Measurements from ENCODE around the gene CGB5.
"Not testable (repeated sequence)": the region's sequence is repeated elsewhere in the genome, so short reads cannot be mapped to it uniquely, and the experiment has no call there.

Gene CGB5

GRCh38 chr19:49043548-49043947 lies at the start of gene CGB5:
Gene CGB5, plus strand, starts transcription at chr19:49043848. Its CDS starts 362 bp downstream, at chr19:49044210.
- not testable (repeated sequence) for DNase-seq (ENCODE audit: low read depth)

DNA sequence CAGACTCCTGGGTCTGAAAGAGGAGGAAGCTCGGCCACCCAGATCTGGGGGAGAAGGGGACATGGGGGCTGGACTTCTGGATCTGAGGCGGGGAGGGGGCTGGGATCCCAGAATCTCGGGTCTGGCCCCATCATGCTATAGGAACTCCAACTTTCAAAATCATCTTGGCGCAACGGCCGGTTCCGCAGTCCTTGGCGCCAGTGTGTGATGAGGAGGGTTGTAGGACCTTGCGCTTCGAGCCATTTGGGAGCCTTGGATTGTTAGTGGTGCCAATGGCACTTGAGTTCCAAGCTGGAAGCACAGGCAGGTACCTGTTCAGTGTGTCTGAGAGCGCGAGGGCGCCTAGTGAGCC lies 49.6 kb upstream of the CGB5 start:
- DNase-seq (ENCODE audit: low read depth) = no peak

GRCh38 chr19:48997972-48998371 lies 45.7 kb upstream of the CGB5 start:
- DNase-seq (ENCODE audit: low read depth) = no peak

- DNase-seq (ENCODE audit: low read depth) = peak; percentile 55
Measured at GRCh38 chr19:48999481-49000325, 43.9 kb upstream of the CGB5 start.

GRCh38 chr19:49004133-49004532 lies 39.5 kb upstream of the CGB5 start:
- DNase-seq (ENCODE audit: low read depth) = no peak

- DNase-seq (ENCODE audit: low read depth) = no peak
Measured at GRCh38 chr19:49004964-49005614, 38.6 kb upstream of the CGB5 start.

DNA sequence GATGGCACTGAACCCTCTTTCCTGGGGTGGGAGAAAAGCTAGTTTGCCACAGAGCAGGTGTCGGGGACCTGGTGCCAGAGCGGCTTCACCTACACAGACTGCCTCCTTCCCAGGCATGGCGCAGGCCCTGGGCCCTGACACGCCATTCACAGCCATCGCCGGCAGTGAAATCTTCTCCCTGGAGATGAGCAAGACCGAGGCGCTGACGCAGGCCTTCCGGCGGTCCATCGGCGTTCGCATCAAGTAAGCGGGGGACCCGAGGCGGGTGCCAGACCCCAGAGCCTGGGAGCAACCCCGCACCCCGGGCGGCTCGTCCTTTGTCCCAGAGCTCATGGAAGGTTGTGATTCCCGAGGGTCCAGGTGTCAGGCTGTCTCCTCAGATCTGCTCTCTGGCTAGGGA lies 36.7 kb upstream of the CGB5 start:
- DNase-seq (ENCODE audit: low read depth) = no peak

DNA sequence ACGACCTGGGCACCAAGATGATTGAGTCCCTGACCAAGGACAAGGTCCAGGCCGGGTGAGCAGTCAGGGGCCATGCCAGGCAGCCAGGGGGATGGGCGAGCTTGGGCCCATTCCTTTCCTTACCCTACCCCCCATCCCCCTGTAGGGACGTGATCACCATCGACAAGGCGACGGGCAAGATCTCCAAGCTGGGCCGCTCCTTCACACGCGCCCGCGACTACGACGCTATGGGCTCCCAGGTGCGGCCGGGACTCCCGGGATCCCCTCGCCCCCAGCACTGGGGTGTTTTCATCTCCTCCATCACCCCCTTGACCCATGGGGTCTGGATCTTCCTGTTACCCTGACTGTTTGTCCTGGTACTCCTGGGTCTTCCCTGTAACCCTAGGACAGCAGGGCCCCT lies 33.8 kb upstream of the CGB5 start:
- no peak for DNase-seq (ENCODE audit: low read depth)

DNA sequence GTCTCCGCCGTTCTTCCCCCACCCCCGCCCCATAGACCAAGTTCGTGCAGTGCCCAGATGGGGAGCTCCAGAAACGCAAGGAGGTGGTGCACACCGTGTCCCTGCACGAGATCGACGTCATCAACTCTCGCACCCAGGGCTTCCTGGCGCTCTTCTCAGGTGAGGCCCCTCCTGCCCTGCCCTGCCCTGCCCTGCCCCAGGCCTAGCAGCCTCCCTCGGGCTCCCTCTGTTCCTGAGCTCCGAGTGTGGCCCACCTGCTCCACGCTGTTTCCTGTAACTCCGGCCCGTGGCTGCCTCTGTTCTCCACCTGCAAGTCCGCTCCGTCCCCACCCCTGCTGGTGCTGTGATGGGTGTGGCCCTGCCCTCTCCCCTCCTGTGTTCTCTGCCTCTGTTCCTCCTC lies 33.2 kb upstream of the CGB5 start:
- DNase-seq (ENCODE audit: low read depth) = no peak

DNA sequence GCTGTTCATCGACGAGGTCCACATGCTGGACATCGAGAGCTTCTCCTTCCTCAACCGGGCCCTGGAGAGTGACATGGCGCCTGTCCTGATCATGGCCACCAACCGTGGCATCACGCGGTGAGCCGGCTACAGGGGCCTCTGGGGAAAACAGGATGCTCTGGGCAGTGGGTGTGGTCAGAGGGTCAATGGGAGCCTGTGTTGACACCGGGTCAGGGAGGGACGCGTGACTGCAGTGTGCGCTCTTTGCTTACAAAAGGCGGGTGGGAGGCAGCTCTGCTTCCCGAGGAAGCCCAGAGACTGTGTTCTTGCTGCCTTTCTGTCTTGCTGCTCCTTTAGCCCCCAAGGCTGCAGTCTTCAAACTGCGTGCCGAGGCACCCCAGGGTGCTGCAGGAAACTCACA lies 32.5 kb upstream of the CGB5 start:
- DNase-seq (ENCODE audit: low read depth) = no peak

- DNase-seq (ENCODE audit: low read depth) = no peak
Measured at GRCh38 chr19:49014123-49014869, 29.4 kb upstream of the CGB5 start.

- DNase-seq (ENCODE audit: low read depth) = no peak
Measured at GRCh38 chr19:49014870-49015255, 28.8 kb upstream of the CGB5 start.

DNA sequence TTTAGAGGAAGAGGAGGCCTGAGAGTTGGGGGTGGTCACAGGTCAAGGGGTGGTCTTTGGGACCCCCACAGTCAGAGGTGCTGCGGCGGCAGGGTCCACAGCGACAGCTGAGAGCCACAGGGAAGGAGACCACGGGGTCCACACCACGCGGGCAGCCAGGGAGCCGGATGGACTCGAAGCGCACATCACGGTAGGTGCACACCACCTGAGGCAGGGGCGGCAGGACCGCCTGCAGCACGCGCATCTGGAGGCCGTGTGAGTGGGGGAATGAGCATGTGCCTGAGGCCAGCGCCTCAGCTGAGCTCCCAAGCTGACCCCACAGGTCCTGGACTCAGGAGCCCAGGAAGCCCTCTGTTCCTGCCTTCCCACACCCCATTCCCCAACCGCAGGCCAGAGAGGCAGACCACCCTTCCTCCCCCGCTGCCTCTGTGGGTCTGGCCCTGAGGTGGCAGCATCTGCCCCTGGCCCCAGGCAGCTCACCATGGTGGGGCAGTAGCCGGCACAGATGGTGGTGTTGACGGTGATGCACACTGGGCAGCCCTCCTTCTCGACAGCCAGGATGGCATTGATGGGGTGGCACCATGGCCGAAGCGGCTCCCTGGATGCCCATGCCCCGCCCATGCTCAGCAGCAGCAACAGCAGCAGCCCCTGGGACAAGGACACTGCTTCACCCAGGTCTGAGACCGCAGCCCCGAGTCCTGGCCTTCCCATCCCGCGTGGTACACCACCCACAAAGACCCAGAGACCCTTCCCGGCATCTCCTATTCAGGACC lies 27.4 kb upstream of the CGB5 start:
- DNase-seq (ENCODE audit: low read depth) = no peak

DNA sequence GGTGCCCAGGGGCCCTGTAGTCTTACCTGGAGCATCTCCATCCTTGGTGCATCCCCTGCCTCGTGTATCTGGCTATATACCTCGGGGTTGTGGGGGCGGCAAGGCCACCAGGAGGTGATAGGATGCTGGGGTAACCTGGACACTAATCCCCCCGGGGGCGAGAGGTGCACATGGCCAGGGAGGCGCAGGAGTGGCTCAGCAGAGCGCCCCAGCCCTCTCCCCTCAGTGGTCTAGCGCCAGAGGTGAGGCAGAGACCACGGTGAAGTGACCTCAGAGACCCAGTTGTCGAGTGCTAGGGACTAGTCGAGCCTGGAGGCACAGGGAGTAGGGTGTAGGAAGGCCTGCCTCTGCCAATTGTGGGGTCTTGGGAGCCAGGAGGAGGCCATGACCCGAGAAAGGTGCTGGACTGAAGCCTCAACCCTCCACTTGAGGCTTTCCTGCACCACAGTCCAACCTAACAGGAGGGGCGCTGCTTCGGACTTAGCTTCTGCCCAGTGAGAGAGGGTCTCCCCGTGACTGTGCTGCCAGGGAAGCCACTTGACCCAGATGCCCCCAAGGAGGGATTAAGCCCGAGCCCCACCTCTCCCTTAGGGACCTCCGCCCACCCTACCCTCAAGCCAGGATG lies 26.5 kb upstream of the CGB5 start, which contains the start of gene LHB:
LHB (minus strand) TSS at position 51 of the 625 bp plus-strand sequence; CDS start at position 41, 10 bp downstream.
- DNase-seq (ENCODE audit: low read depth) = no peak

DNA sequence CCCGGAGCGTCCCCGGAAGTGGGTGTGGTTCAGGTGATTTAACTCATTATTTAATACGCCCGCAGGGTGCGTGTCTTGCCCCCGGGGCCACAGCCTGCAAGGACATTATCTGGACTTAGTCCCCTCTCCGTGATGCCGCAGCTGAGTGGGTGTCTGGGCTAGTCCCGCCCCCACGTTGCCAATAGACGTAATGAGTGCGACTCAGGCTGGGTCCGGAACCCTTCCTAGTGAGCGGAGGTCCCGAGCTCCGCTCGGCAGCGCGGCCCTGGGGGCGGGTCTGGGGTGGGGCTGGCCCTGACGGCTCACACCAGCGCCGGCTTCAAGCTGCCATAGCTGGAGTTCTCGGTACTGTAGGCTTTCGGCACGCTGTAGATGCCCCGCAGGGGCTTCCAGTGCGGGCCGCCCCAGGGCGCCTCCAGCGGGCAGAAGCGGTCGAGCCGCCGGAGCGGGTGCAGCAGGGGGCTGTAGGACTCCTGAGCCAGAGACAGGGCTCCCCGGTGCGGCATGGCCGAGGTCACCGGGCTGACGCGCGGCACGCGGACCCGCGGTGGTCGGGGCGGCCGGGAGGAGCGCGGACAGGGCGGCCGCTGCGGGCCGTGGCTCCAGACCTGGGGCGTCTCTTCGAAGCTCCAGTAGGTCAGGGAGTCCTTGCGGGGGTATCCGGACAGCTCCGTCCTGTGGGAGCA lies 25.8 kb upstream of the CGB5 start:
- peak; percentile 31 for DNase-seq (ENCODE audit: low read depth)

DNA sequence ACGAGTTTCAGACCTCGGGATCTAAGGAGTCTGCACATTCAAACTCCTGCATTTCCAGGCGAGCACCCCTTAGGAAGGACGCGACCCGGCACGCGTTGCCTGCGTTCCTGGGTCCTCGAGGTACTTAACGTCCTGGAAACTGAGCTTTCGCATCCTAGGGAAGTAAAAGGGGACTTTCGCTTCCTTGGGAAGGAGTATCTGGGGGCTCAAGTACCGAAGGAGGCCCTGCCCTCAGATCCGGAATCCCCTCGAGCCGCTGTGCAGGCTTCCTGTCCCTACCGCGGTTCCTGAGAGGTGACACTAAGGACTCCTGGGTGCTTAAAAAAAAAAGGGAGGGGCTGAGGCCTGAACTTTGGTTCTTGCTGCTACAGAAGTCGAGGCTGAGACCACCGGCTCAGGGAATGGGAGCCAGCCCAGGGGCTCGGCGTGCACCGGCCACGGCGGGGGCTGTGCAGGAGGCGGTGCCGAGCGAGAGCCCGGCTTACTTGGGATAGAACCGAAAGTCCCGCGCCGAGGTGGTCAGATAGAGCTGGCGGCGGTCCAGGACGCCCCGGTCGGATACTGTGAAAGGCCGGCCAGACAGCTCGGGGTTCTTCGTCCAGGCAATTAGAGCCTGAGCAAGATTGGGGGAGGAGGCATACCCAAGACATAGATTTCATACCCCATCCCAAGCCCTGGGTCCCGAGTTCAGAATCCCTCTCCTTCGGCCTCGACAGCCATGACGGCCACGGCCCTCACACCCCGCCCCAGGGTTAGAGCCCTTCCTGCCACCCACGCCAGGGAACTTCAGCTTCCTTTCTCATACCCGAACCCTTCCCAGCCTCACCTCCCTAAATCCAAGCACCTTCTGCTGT lies 25.0 kb upstream of the CGB5 start:
- DNase-seq (ENCODE audit: low read depth) = not testable (repeated sequence)

DNA sequence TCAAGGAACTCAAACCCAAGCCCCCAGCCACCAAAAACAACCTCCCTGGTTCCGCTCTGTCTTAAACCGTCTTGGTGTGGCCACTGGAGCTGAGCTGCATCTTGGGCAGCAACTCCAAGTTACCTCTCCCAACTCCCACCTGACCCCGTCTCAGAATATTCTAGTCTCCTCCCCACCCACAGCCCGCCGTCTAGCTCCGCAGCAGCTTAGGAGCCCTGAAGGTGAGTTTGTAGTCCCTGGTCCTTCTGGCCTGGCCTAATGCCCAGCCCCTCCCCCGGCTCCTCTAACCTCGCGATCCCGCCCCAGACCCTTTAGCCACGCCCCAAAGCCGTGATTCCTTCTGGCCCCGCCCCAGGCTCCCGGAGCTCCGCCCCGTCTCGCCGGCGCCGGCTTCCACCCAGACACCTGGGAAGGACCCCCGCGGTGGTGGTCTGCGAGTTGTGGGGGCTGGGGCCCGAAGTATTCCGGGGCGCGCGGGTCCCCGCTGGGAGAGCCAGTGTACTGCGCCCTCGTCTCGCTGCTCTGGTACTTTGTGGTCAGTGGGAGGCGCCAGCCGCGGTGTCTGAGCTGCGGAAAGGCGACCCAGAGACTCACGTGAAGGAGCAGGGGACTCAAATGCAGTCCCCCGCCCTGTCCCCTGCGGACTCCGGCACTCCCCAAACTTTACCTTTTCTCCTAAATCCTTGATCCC lies 24.3 kb upstream of the CGB5 start:
- no peak for DNase-seq (ENCODE audit: low read depth)

- no peak for DNase-seq (ENCODE audit: low read depth)
Measured at GRCh38 chr19:49020342-49020741, 23.3 kb upstream of the CGB5 start.
